Natural killer cell (primary cell): Measurements from ENCODE around the gene PNKP. TPM values are rescaled to one million over a fixed set of nuclear protein-coding genes. Genes with fewer than 3 reads are reported as not detected.

Source experiments
- ATAC-seq, 3 donors: fragments of 150-1000 bp in 2 of 3; fragments of 200-7000 bp in 1 of 3; cut with Tn5 transposase; 1 replicate in 1 of 3; 2 replicates in 2 of 3; pipeline ENCODE4 v1.10.0; 2021; ENCODE audit warnings: mild to moderate bottlenecking in 2 of 3, moderate library complexity in 2 of 3
- DNase-seq, 2 donors: peaks; one replicate each; pipeline versions ENCODE4 v3.0.0 to v3.0.0-alpha.2; 2013 to 2021; ENCODE audit warnings: mixed read lengths in 1 of 2
- H3K27ac ChIP-seq: one replicate; pipeline ENCODE4 v1.5.1; 2013; ENCODE audit warnings: mild to moderate bottlenecking, low read length
- H3K27me3 ChIP-seq: one replicate; pipeline ENCODE4 v1.6.1; 2013; ENCODE audit warnings: low read length; ENCODE audit not compliant: control insufficient read depth, insufficient read depth
- H3K36me3 ChIP-seq: one replicate; pipeline ENCODE4 v1.6.1; 2013; ENCODE audit warnings: low read length; ENCODE audit not compliant: control insufficient read depth, insufficient read depth
- H3K4me1 ChIP-seq: one replicate; pipeline ENCODE4 v1.6.1; 2013; ENCODE audit warnings: low read length; ENCODE audit not compliant: control insufficient read depth, insufficient read depth
- H3K4me3 ChIP-seq: one replicate; pipeline ENCODE4 v1.5.1; 2013; ENCODE audit warnings: low read length
- H3K9me3 ChIP-seq: one replicate; pipeline ENCODE4 v1.6.1; 2013; ENCODE audit warnings: low read length; ENCODE audit not compliant: control insufficient read depth, insufficient read depth
- H3K27ac Mint-ChIP-seq, 2 donors: one replicate each; pipeline ENCODE4 v1.8.0; 2022; ENCODE audit warnings: mild to moderate bottlenecking in 2 of 2, mixed read lengths in 2 of 2, moderate library complexity in 1 of 2
- H3K27me3 Mint-ChIP-seq, 2 donors: one replicate each; pipeline ENCODE4 v1.8.0; 2022; ENCODE audit warnings: low read depth in 2 of 2, mixed read lengths in 2 of 2
- H3K36me3 Mint-ChIP-seq: one replicate; pipeline ENCODE4 v1.8.0; 2022; ENCODE audit warnings: mixed read lengths
- H3K4me1 Mint-ChIP-seq, 2 donors: one replicate each; pipeline ENCODE4 v1.8.0; 2022; ENCODE audit warnings: mixed read lengths in 2 of 2
- H3K4me3 Mint-ChIP-seq: one replicate; pipeline ENCODE4 v1.8.0; 2022; ENCODE audit warnings: mild to moderate bottlenecking, moderate library complexity, mixed read lengths
- H3K9me3 Mint-ChIP-seq, 2 donors: one replicate each; pipeline ENCODE4 v1.8.0; 2022; ENCODE audit warnings: mixed read lengths in 2 of 2
- CTCF ChIP-seq: fragments of 200-600 bp; IDR thresholded peaks from one replicate; pipeline ENCODE4 v1.8.0; 2022; ENCODE audit warnings: antibody characterized with exemption
- WGBS: methylation state at CpG from one replicate; pipeline ENCODE4 v1.1.7; 2013; ENCODE audit warnings: missing lambda C conversion rate; ENCODE audit not compliant: insufficient coverage; 5-methylcytosine and 5-hydroxymethylcytosine counted together
- intact Hi-C: fragments of 100-400 bp; cut with micrococcal nuclease; formaldehyde crosslinking; loops from one replicate; pipeline ENCODE4 v1.14.2; 2022
- total RNA-seq, 4 donors: library from RNA; stranded (reverse); fragments of 120-200 nt in 1 of 4; gene quantifications; one replicate each; pipeline versions ENCODE4 v1.2.3 to v1.2.4, GENCODE V29; 2013 to 2022

PNKP gene
- total RNA-seq, 3 donors from 2014 or later (not counting 1 experiment from before 2014, with no cell fraction given) = 228 to 253 (median 243) TPM

- H3K9me3 ChIP-seq = no peaks in the 10 kb centered on the region
- intact Hi-C loops = loop anchor here (1.0 to 5.0 kb wide), 5 partner anchors 21 to 389 kb away; partner anchors contain the start of genes ATF5, IL4I1, NUP62 and RPL13A
- Mint-ChIP-seq H3K4me1 (peaks cover 22 to 28% of the 10 kb centered on the region in 2 donors), H3K36me3 (no peaks in the 10 kb centered on the region), H3K27me3 (no peaks in the 10 kb centered on the region), H3K4me3 (no peak overlapping the region), H3K9me3 (no peaks in the 10 kb centered on the region), H3K27ac (no peak overlapping the region)
- no peaks in the 10 kb centered on the region for H3K27me3 ChIP-seq
- under 1% methylated on average over 27 of the region's 28 CpGs for WGBS
- ATAC-seq = no peak
- H3K4me1 ChIP-seq = peaks cover 23% of the 10 kb centered on the region
- H3K36me3 ChIP-seq = peaks cover 15% of the 10 kb centered on the region
- peak; percentile 53 to 75 for DNase-seq
- peak overlapping the region; percentile 57 for H3K4me3 ChIP-seq
- H3K27ac ChIP-seq = peak overlapping the region; percentile 99
- no peak for TF ChIP-seq CTCF
Observed at GRCh38 chr19:49875857-49876421, 8.6 kb upstream of the PNKP start.

- Histone ChIP-seq H3K9me3 (no peaks in the 10 kb centered on the region), H3K36me3 (peaks cover 8% of the 10 kb centered on the region), H3K4me1 (peaks cover 30% of the 10 kb centered on the region), H3K4me3 (no peak overlapping the region), H3K27me3 (no peaks in the 10 kb centered on the region), H3K27ac (no peak overlapping the region)
- no peak for DNase-seq
- no peak for TF ChIP-seq CTCF
- ATAC-seq = no peak
- Mint-ChIP-seq H3K9me3 (no peaks in the 10 kb centered on the region), H3K4me1 (peaks cover 22 to 33% of the 10 kb centered on the region in 2 donors), H3K27me3 (no peaks in the 10 kb centered on the region), H3K36me3 (no peaks in the 10 kb centered on the region), H3K27ac (no peak overlapping the region), H3K4me3 (no peak overlapping the region)
- intact Hi-C loops = loop anchor here (5.0 kb wide), 1 partner anchor 388 kb away; the partner anchor contains the start of gene RPL13A
- 90% methylated on average over 4 of the region's 4 CpGs for WGBS
Observed at GRCh38 chr19:49875177-49875576, 7.8 kb upstream of the PNKP start.

GRCh38 chr19:49874503-49875157 is 7.3 kb upstream of the PNKP start:
- H3K9me3 Mint-ChIP-seq = no peaks in the 10 kb centered on the region
- peaks cover 22 to 36% of the 10 kb centered on the region in 2 donors for H3K4me1 Mint-ChIP-seq
- Histone ChIP-seq H3K4me3 (no peak overlapping the region), H3K36me3 (peaks cover 5% of the 10 kb centered on the region), H3K9me3 (no peaks in the 10 kb centered on the region), H3K4me1 (peaks cover 33% of the 10 kb centered on the region), H3K27ac (no peak overlapping the region), H3K27me3 (no peaks in the 10 kb centered on the region)
- no peak for TF ChIP-seq CTCF
- WGBS = 94% methylated on average over 11 of the region's 11 CpGs
- no peak overlapping the region for H3K4me3 Mint-ChIP-seq
- H3K36me3 Mint-ChIP-seq = no peaks in the 10 kb centered on the region
- ATAC-seq = no peak
- H3K27me3 Mint-ChIP-seq = no peaks in the 10 kb centered on the region
- intact Hi-C loops = loop anchor here (5.0 kb wide), 1 partner anchor 387 kb away; the partner anchor contains the start of gene RPL13A
- H3K27ac Mint-ChIP-seq = no peak overlapping the region
- DNase-seq = no peak
